ENCODE data around the gene TNFSF13B. TPM values are rescaled to one million over a fixed set of nuclear protein-coding genes. Genes with fewer than 3 reads are reported as not detected.

Gene TNFSF13B
- total and polyA plus RNA-seq, 12 donors, result 6.8 to 81.3 (median 17.8) TPM

- intact Hi-C loops (cut with DNase I), result no loop called here
- H3K27me3 ChIP-seq, result no peaks in the 10 kb centered on the region
- no peaks in the 10 kb centered on the region for H3K9me3 ChIP-seq (replicated peaks in 1 of 3)
- no peak overlapping the region for H3K4me3 ChIP-seq
- no peak for TF ChIP-seq POLR2A (IDR thresholded peaks at IDR 0.05)
- no peak for TF ChIP-seq CTCF (IDR thresholded peaks at IDR 0.05)
- no peaks in the 10 kb centered on the region for H3K36me3 ChIP-seq (replicated peaks in 1 of 2)
- H3K27ac ChIP-seq, result no peak overlapping the region
- H3K4me1 ChIP-seq (replicated peaks in 1 of 2), result peaks cover 0 to 27% of the 10 kb centered on the region in 2 donors
- no peak for DNase-seq
Observed at GRCh38 chr13:108230377-108230776, 39.1 kb upstream of the TNFSF13B start.

GRCh38 chr13:108249150-108249549 is 20.4 kb upstream of the TNFSF13B start:
- Histone ChIP-seq H3K4me3 (no peak overlapping the region), H3K27me3 (no peaks in the 10 kb centered on the region), H3K36me3 (replicated peaks in 1 of 2) (no peaks in the 10 kb centered on the region), H3K4me1 (replicated peaks in 1 of 2) (no peaks in the 10 kb centered on the region), H3K9me3 (replicated peaks in 1 of 3) (no peaks in the 10 kb centered on the region), H3K27ac (no peak overlapping the region)
- TF ChIP-seq CTCF (IDR thresholded peaks at IDR 0.05) (no peak), POLR2A (IDR thresholded peaks at IDR 0.05) (no peak)
- WGBS, 4 donors, result 69 to 74% (median 72%) methylated on average over 4 of the region's 4 CpGs
- no peak for DNase-seq
- intact Hi-C loops (cut with DNase I), result no loop called here

GRCh38 chr13:108257248-108257647 is 12.3 kb upstream of the TNFSF13B start:
- no peaks in the 10 kb centered on the region for H3K27me3 ChIP-seq
- DNase-seq, result no peak
- WGBS, 4 donors, result 69 to 80% (median 76%) methylated on average over 2 of the region's 2 CpGs
- no peaks in the 10 kb centered on the region for H3K4me1 ChIP-seq (replicated peaks in 1 of 2)
- no peak for TF ChIP-seq CTCF (IDR thresholded peaks at IDR 0.05)
- no peak for TF ChIP-seq POLR2A (IDR thresholded peaks at IDR 0.05)
- intact Hi-C loops (cut with DNase I), result no loop called here
- H3K4me3 ChIP-seq, result no peak overlapping the region
- H3K27ac ChIP-seq, result no peak overlapping the region
- H3K9me3 ChIP-seq (replicated peaks in 1 of 3), result no peaks in the 10 kb centered on the region
- no peaks in the 10 kb centered on the region for H3K36me3 ChIP-seq (replicated peaks in 1 of 2)

- TF ChIP-seq POLR2A (IDR thresholded peaks at IDR 0.05) (no peak), CTCF (IDR thresholded peaks at IDR 0.05) (no peak)
- no peak overlapping the region for H3K4me3 ChIP-seq
- no peaks in the 10 kb centered on the region for H3K36me3 ChIP-seq (replicated peaks in 1 of 2)
- intact Hi-C loops (cut with DNase I), result no loop called here
- no peak overlapping the region for H3K27ac ChIP-seq
- H3K27me3 ChIP-seq, result no peaks in the 10 kb centered on the region
- H3K4me1 ChIP-seq (replicated peaks in 1 of 2), result peaks cover 0 to under 1% of the 10 kb centered on the region in 2 donors
- 94 to 97% (median 95%) methylated on average over 9 of the region's 9 CpGs for WGBS, 4 donors
- no peaks in the 10 kb centered on the region for H3K9me3 ChIP-seq (replicated peaks in 1 of 3)
- DNase-seq, result no peak
Observed at GRCh38 chr13:108263621-108264355, 5.7 kb upstream of the TNFSF13B start.
